Endothelial cell of umbilical vein (primary cell): Measurements from ENCODE around the gene RAC3. TPM values are rescaled to one million over a fixed set of nuclear protein-coding genes. Genes with fewer than 3 reads are reported as not detected.
"Not testable (repeated sequence)": the region's sequence is repeated elsewhere in the genome, so short reads cannot be mapped to it uniquely, and the experiment has no call there.

Experiments used
- BruUV-seq: library from RNA; stranded (reverse); fragments of 400-500 nt; replicated peaks from 2 replicates; lab custom pipeline; 2021; lab: Mats Ljungman, UMichigan
- CTCF ChIA-PET: fragments of 300-600, 350-600 bp; sonication (Branson Sonifier 250); formaldehyde crosslinking; loops from one replicate; lab custom pipeline; 2021; ENCODE audit warnings: antibody characterized with exemption, inconsistent platforms; lab: Charles Lee
- POLR2A ChIA-PET: fragments of 300-600, 350-600 bp; sonication (Branson Sonifier 250); formaldehyde crosslinking; loops from one replicate; lab custom pipeline; 2021; ENCODE audit warnings: antibody characterized with exemption, inconsistent platforms; lab: Charles Lee
- DNase-seq: peaks from one replicate; pipeline ENCODE4 v3.0.0-alpha.2; 2011; ENCODE audit warnings: low read depth, low spot score
- FAIRE-seq: peaks from 2 replicates; lab custom pipeline; 2011; peaks lifted over from hg19 to GRCh38; lab: Jason Lieb, UNC
- H2AFZ ChIP-seq: 2 replicates; pipeline ENCODE4 v1.6.0; 2012; ENCODE audit warnings: low read depth, low read length, control low read depth, inconsistent platforms
- H3K27ac ChIP-seq: 2 replicates; pipeline ENCODE4 v1.5.1; 2011; ENCODE audit warnings: low read depth, mild to moderate bottlenecking, control low read depth, low read length, moderate library complexity; ENCODE audit not compliant: insufficient read depth
- H3K27me3 ChIP-seq, 2 experiments: 2 replicates each; pipeline versions ENCODE4 v1.6.0 to v1.6.1; 2011; ENCODE audit warnings: low read length in 2 of 2, mixed read lengths in 1 of 2; ENCODE audit not compliant: control insufficient read depth in 2 of 2, insufficient read depth in 2 of 2
- H3K36me3 ChIP-seq, 2 experiments: 2 replicates in 1 of 2; 3 replicates in 1 of 2; pipeline ENCODE4 v1.5.1; 2011; ENCODE audit warnings: low read length in 2 of 2, mild to moderate bottlenecking in 1 of 2, moderate library complexity in 1 of 2; ENCODE audit not compliant: control insufficient read depth in 2 of 2, insufficient read depth in 2 of 2; ENCODE audit errors: extremely low read depth in 1 of 2
- H3K4me1 ChIP-seq: 3 replicates; pipeline ENCODE4 v1.5.1; 2011; ENCODE audit warnings: mild to moderate bottlenecking, low read length; ENCODE audit not compliant: control insufficient read depth, insufficient read depth; ENCODE audit errors: extremely low read depth
- H3K4me2 ChIP-seq: 2 replicates; pipeline ENCODE4 v1.6.1; 2011; ENCODE audit warnings: low read length, control low read depth, mixed read lengths; ENCODE audit not compliant: insufficient read depth
- H3K4me3 ChIP-seq, 3 experiments: fragments of 200-600 bp in 1 of 3; sonication (generic), shearing (Covaris generic) in 1 of 3; replicated peaks in 1 of 3; 2 replicates each; pipeline ENCODE4 v1.5.1; 2011 to 2016; ENCODE audit warnings: control low read depth in 3 of 3, low read length in 3 of 3, mild to moderate bottlenecking in 2 of 3, inconsistent platforms in 1 of 3, low read depth in 1 of 3, moderate library complexity in 1 of 3; ENCODE audit not compliant: insufficient read depth in 1 of 3
- H3K79me2 ChIP-seq: 2 replicates; pipeline ENCODE4 v1.6.0; 2012; ENCODE audit warnings: low read length, inconsistent platforms; ENCODE audit not compliant: control insufficient read depth, insufficient read depth
- H3K9ac ChIP-seq: replicated peaks from 2 replicates; pipeline ENCODE3; 2011; ENCODE audit warnings: low read length, control low read depth; ENCODE audit not compliant: insufficient read depth; ENCODE audit errors: extremely low read depth
- H3K9me1 ChIP-seq: replicated peaks from 3 replicates; pipeline ENCODE4 v1.6.0; 2011; ENCODE audit warnings: mild to moderate bottlenecking, low read length; ENCODE audit not compliant: control insufficient read depth, insufficient read depth; ENCODE audit errors: extremely low read depth
- H3K9me3 ChIP-seq: replicated peaks from 2 replicates; pipeline ENCODE4 v1.5.1; 2012; ENCODE audit warnings: low read length, inconsistent platforms; ENCODE audit not compliant: control insufficient read depth, insufficient read depth
- H4K20me1 ChIP-seq: replicated peaks from 2 replicates; pipeline ENCODE3; 2011; ENCODE audit warnings: mild to moderate bottlenecking, low read length; ENCODE audit not compliant: control insufficient read depth, insufficient read depth; ENCODE audit errors: extremely low read depth
- EZH2 ChIP-seq: IDR thresholded peaks from 2 replicates; pipeline ENCODE4 v1.6.1; 2012; ENCODE audit warnings: borderline replicate concordance, low read depth, mild to moderate bottlenecking, moderate library complexity, low read length, inconsistent platforms; ENCODE audit not compliant: severe bottlenecking
- FOS ChIP-seq: IDR thresholded peaks from 2 replicates; pipeline ENCODE4 v1.6.1; 2011; ENCODE audit warnings: mild to moderate bottlenecking, low read length, moderate library complexity, borderline replicate concordance; ENCODE audit not compliant: insufficient read depth
- GATA2 ChIP-seq: IDR thresholded peaks from 2 replicates; pipeline ENCODE4 v1.7.0; 2011; ENCODE audit warnings: low read depth, mild to moderate bottlenecking, moderate library complexity, mixed read lengths, low read length; ENCODE audit not compliant: insufficient read length, insufficient read depth
- JUN ChIP-seq: IDR thresholded peaks from 2 replicates; pipeline ENCODE4 v1.6.1; 2011; ENCODE audit warnings: borderline replicate concordance, low read depth; ENCODE audit not compliant: insufficient read length, insufficient read depth
- MYC ChIP-seq: IDR thresholded peaks from one replicate; pipeline ENCODE4 v1.6.1; 2011; ENCODE audit warnings: mild to moderate bottlenecking, low read depth, low read length
- POLR2A ChIP-seq: IDR thresholded peaks from 2 replicates; pipeline ENCODE4 v1.6.1; 2012; ENCODE audit warnings: low read depth, mild to moderate bottlenecking, control low read depth, low read length
- POLR2AphosphoS5 ChIP-seq: IDR thresholded peaks from 2 replicates; pipeline ENCODE4 v1.6.1; 2012; ENCODE audit warnings: low read depth, mild to moderate bottlenecking, control low read depth, low read length, moderate library complexity; ENCODE audit not compliant: insufficient read depth
- dilution Hi-C: fragments of 300-500 bp; cut with MboI; formaldehyde crosslinking; loops from one replicate; pipeline ENCODE4 v1.15.0; 2019; ENCODE audit warnings: low sequenced_read_pairs; ENCODE audit not compliant: extremely low pct_ligation_motif_present
- intact Hi-C: fragments of 100-400 bp; cut with micrococcal nuclease; formaldehyde crosslinking; loops from one replicate; pipeline ENCODE4 v1.10.0; 2022
- polyA plus RNA-seq, 4 experiments: library from polyadenylated mRNA; depleted of rRNA in 3 of 4; stranded (reverse) in 3 of 4; unstranded in 1 of 4; fragments of >200 nt; gene quantifications; 2 replicates each; pipeline versions ENCODE4 v1.2.1 to v1.2.3, GENCODE V29; 2011 to 2012; ENCODE audit warnings: missing spikeins in 1 of 4
- total RNA-seq: library from RNA; stranded (reverse); gene quantifications from 2 replicates; pipeline ENCODE4 v1.2.3, GENCODE V29; 2021
- TF ChIP-seq, protein P1 (sequence below): IDR thresholded peaks from 2 replicates; pipeline ENCODE4 v1.6.1; 2011; ENCODE audit not compliant: insufficient read depth, insufficient read length
- TF ChIP-seq, protein P2 (sequence below), 2 donors: IDR thresholded peaks; 1 replicate in 1 of 2; 2 replicates in 1 of 2; pipeline ENCODE4 v1.5.1; 2011; ENCODE audit warnings: low read length in 2 of 2, mild to moderate bottlenecking in 2 of 2, moderate library complexity in 2 of 2, control low read depth in 1 of 2, inconsistent platforms in 1 of 2, low read depth in 1 of 2; ENCODE audit not compliant: insufficient read depth in 1 of 2; ENCODE audit errors: extremely low read depth in 1 of 2

Gene RAC3
- total and polyA plus RNA-seq, 2 donors (not counting 3 experiments of a cell fraction or from before 2014, with no cell fraction given) = 34.1 to 56.0 TPM

DNA sequence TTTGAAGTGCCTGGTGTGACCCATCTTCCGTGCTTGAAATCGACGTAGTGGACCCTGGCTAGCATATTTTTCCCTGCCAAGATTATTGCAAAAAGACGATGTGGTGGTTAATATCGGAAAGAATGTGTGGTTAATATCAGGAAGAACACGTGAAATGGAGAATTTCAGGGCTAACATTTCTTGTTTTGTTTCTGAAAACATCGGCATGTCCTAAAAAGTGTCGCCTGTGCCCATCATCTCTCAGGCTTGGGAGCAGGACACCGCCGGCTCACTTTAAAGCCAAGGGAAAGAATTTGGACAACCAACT lies 6.4 kb downstream of the RAC3 start:
- H3K9me3 ChIP-seq = no peaks in the 10 kb centered on the region
- FAIRE-seq = no peak
- peaks cover 6% of the 10 kb centered on the region for H3K4me1 ChIP-seq
- peak overlapping the region; percentile 9 for H2AFZ ChIP-seq
- no TSS peak for BruUV-seq
- H3K9me1 ChIP-seq = no peaks in the 10 kb centered on the region
- dilution Hi-C loops (no loop called here), intact Hi-C loops (loop anchor here (1.0 to 10.0 kb wide), 4 partner anchors 15 to 377 kb away; partner anchors contain the start of genes HEXD, LRRC45 and OGFOD3)
- POLR2A ChIA-PET = interaction anchor here (1.1 kb wide), 1 partner anchor 116 kb away, joined by 3 read pairs; no protein-coding TSS in a partner anchor
- CTCF ChIA-PET = interaction anchor here (0.6 to 1.5 kb wide), 21 partner anchors 9 to 313 kb away, joined by 3 to 19 read pairs (median 5); partner anchors contain the start of genes CENPX, FASN, GPS1 and LRRC45
- H4K20me1 ChIP-seq = no peaks in the 10 kb centered on the region
- H3K27ac ChIP-seq = no peak overlapping the region
- H3K4me2 ChIP-seq = peak overlapping the region; percentile 33
- no peak overlapping the region for H3K9ac ChIP-seq
- no peak for DNase-seq
- no peaks in the 10 kb centered on the region for H3K27me3 ChIP-seq
- peak overlapping the region in 1 of 3 experiments; percentile 69 for H3K4me3 ChIP-seq
- H3K36me3 ChIP-seq = no peaks in the 10 kb centered on the region
- no peak for TF ChIP-seq EZH2
- TF ChIP-seq MYC = no peak
- TF ChIP-seq FOS = no peak
- TF ChIP-seq JUN = no peak
- TF ChIP-seq POLR2A = no peak
- TF ChIP-seq POLR2AphosphoS5 = no peak
- TF ChIP-seq, protein P1, sequence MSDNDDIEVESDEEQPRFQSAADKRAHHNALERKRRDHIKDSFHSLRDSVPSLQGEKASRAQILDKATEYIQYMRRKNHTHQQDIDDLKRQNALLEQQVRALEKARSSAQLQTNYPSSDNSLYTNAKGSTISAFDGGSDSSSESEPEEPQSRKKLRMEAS = no peak
- TF ChIP-seq, protein P2, sequence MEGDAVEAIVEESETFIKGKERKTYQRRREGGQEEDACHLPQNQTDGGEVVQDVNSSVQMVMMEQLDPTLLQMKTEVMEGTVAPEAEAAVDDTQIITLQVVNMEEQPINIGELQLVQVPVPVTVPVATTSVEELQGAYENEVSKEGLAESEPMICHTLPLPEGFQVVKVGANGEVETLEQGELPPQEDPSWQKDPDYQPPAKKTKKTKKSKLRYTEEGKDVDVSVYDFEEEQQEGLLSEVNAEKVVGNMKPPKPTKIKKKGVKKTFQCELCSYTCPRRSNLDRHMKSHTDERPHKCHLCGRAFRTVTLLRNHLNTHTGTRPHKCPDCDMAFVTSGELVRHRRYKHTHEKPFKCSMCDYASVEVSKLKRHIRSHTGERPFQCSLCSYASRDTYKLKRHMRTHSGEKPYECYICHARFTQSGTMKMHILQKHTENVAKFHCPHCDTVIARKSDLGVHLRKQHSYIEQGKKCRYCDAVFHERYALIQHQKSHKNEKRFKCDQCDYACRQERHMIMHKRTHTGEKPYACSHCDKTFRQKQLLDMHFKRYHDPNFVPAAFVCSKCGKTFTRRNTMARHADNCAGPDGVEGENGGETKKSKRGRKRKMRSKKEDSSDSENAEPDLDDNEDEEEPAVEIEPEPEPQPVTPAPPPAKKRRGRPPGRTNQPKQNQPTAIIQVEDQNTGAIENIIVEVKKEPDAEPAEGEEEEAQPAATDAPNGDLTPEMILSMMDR (IDR thresholded peaks at IDR 0.05; ENCODE audit: extremely low read depth in 1 of 2, insufficient read depth in 1 of 2, low read depth in 1 of 2, low read length in 2 of 2) = no peak
- no peak for TF ChIP-seq GATA2
- peaks cover 2% of the 10 kb centered on the region for H3K79me2 ChIP-seq

DNA sequence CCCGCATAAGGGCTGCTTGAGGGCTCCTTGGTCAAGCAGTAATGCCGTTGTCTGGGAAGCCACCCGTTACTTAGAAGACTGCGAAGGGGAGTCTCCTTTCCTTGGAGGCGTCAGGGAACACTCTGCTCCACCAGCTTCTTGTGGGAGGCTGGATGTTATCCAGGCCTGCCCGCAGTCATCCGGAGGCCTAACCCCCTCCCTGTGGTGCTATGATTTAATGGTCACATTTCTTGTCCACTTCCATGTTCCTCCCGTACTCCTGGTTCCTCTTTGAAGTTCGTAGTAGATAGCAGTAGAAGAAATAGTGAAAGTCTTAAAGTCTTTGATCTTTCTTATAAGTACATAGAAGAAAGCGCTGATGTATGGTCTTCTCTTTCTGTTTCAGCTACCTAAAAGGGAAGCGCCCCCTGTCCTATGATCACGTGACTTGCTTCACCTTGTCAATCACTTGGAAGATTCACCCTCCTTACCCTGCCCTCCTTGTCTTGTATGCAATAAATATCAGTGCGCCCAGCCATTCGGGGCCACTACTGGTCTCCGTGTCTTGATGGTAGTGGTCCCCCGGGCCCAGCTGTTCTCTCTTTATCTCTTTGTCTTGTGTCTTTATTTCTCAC lies 7.4 kb downstream of the RAC3 start:
- intact Hi-C loops = loop anchor here (10.0 kb wide), 2 partner anchors 196 to 376 kb away; partner anchors contain the start of genes HEXD and OGFOD3
- POLR2A ChIA-PET, H3K27me3 ChIP-seq, H3K27ac ChIP-seq, H3K9me1 ChIP-seq, H3K36me3 ChIP-seq, H2AFZ ChIP-seq, FAIRE-seq, BruUV-seq, DNase-seq, H4K20me1 ChIP-seq, H3K4me1 ChIP-seq, H3K4me2 ChIP-seq, dilution Hi-C loops, H3K9ac ChIP-seq, H3K9me3 ChIP-seq, H3K4me3 ChIP-seq, H3K79me2 ChIP-seq: not testable (repeated sequence)
- CTCF ChIA-PET = interaction anchor here (1.5 kb wide), 1 partner anchor 12 kb away, joined by 18 read pairs; the partner anchor contains the start of genes GPS1 and RFNG
